Gastrocnemius medialis (tissue), 4 donors: ENCODE measurements around the gene ANXA2.

Source experiments
- CTCF ChIP-seq, 5 experiments: fragments of 450-650 bp in 3 of 5; fragments of 200-600 bp in 2 of 5; sonication (generic) in 2 of 5; IDR thresholded peaks in 4 of 5; conservative IDR thresholded peaks in 1 of 5; 1 replicate in 4 of 5; 2 replicates in 1 of 5; pipeline ENCODE4 v1.5.1; 2016 to 2019; ENCODE audit warnings: antibody characterized with exemption in 5 of 5, mild to moderate bottlenecking in 3 of 5, moderate library complexity in 3 of 5
- POLR2A ChIP-seq, 2 donors: fragments of 450-650 bp; IDR thresholded peaks; one replicate each; pipeline ENCODE4 v1.6.1; 2017; ENCODE audit warnings: antibody characterized with exemption in 2 of 2, mild to moderate bottlenecking in 2 of 2, moderate library complexity in 2 of 2

DNA sequence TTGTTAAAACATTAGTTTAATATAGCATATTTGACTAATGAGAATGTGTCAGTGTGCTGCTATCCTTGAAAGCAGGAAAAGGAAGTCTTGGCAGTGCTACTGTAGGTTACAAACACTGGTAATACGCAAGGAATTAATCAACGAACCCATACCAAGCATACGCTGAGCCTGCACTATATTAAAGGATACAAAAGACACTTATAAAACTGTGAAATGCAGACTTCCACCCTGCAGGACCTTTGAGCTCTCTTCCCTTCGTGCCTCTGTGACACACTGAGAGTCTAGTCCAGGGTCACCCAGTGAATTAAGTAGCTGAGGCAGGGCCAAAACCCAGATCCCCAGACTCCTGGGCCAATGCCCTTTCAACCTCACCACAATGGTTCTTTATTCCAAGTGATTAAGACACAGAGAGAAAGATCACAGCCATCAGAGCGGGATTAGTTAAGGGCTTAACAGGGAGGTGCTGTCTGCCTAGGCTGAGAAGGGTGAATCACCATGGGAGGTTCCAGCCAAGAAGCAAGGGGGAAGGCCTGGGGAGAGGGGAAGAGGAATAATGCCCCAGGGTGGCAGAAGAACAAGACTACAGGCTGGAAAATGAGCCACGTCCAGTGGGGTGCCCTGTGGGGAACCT, 6.8 kb downstream of the ANXA2 start:
- TF ChIP-seq CTCF (IDR thresholded peaks at IDR 0.05 in 4 of 5, conservative IDR thresholded peaks at IDR 0.05 in 1 of 5) (peak in 1 of 5 experiments; percentile 10), POLR2A (IDR thresholded peaks at IDR 0.05) (no peak)
